Activated naive CD4-positive, alpha-beta T cell treated with anti-CD3 and anti-CD28 coated beads for 36 hours (primary cell): ENCODE measurements around the gene TAAR8. TPM values are rescaled to one million over a fixed set of nuclear protein-coding genes. Genes with fewer than 3 reads are reported as not detected.
A peak's percentile ranks its signal among the peaks of the same experiment; 100 is the strongest.

Source experiments
- CTCF ChIA-PET: fragments of 350-600 bp; sonication (Branson Sonifier 250); formaldehyde crosslinking; loops from one replicate; lab custom pipeline; 2021; ENCODE audit warnings: antibody characterized with exemption; lab: Charles Lee
- DNase-seq: peaks from one replicate; pipeline ENCODE4 v3.0.0-alpha.2; 2020
- H3K27ac Mint-ChIP-seq: one replicate; pipeline ENCODE4 v1.8.0; 2021; ENCODE audit warnings: mild to moderate bottlenecking, mixed read lengths
- H3K27me3 Mint-ChIP-seq: one replicate; pipeline ENCODE4 v1.8.0; 2021; ENCODE audit warnings: low read depth, mixed read lengths
- H3K36me3 Mint-ChIP-seq: one replicate; pipeline ENCODE4 v1.8.0; 2021; ENCODE audit warnings: low read depth, mixed read lengths
- H3K4me1 Mint-ChIP-seq: one replicate; pipeline ENCODE4 v1.8.0; 2021; ENCODE audit warnings: low read depth, mixed read lengths
- H3K4me3 Mint-ChIP-seq: one replicate; pipeline ENCODE4 v1.8.0; 2021; ENCODE audit warnings: mild to moderate bottlenecking, moderate library complexity, mixed read lengths
- H3K9me3 Mint-ChIP-seq: one replicate; pipeline ENCODE4 v1.8.0; 2021; ENCODE audit warnings: mixed read lengths
- intact Hi-C: fragments of 100-400 bp; cut with micrococcal nuclease; formaldehyde crosslinking; loops from one replicate; pipeline ENCODE4 v1.15.1; 2023
- total RNA-seq, 2 experiments: library from RNA; stranded (reverse); gene quantifications; one replicate each; pipeline ENCODE4 v1.2.3, GENCODE V29; 2021

TAAR8 gene, protein sequence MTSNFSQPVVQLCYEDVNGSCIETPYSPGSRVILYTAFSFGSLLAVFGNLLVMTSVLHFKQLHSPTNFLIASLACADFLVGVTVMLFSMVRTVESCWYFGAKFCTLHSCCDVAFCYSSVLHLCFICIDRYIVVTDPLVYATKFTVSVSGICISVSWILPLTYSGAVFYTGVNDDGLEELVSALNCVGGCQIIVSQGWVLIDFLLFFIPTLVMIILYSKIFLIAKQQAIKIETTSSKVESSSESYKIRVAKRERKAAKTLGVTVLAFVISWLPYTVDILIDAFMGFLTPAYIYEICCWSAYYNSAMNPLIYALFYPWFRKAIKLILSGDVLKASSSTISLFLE
- not detected for total RNA-seq

DNA sequence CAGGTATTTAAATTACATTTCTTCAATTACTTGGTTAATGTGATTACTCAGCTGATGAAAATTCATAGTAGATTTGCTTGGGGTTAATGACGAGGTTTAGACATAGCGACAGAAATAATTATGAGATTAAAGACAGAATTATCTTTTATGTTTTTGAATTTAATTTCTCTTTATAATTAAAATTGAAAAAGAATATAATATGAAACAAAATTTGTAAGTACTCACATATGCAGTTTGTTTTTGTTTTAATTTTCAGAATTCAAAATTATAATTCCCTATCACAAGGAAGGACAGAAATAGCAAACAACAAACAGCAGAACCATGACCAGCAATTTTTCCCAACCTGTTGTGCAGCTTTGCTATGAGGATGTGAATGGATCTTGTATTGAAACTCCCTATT, at the start of gene TAAR8:
Gene TAAR8 (plus strand): TSS at position 301 of the 400 bp plus-strand sequence. CDS start 21 bp downstream, at position 322.
- no peak for DNase-seq
- no peaks in the 10 kb centered on the region for H3K9me3 Mint-ChIP-seq
- H3K36me3 Mint-ChIP-seq, result no peaks in the 10 kb centered on the region
- CTCF ChIA-PET, result no interaction called here
- H3K4me3 Mint-ChIP-seq, result no peak within 1 kb of the TSS
- H3K4me1 Mint-ChIP-seq, result no peaks in the 10 kb centered on the region
- no peak within 1 kb of the TSS for H3K27ac Mint-ChIP-seq
- peaks cover 18% of the 10 kb centered on the region for H3K27me3 Mint-ChIP-seq
- intact Hi-C loops, result no loop called here

DNA sequence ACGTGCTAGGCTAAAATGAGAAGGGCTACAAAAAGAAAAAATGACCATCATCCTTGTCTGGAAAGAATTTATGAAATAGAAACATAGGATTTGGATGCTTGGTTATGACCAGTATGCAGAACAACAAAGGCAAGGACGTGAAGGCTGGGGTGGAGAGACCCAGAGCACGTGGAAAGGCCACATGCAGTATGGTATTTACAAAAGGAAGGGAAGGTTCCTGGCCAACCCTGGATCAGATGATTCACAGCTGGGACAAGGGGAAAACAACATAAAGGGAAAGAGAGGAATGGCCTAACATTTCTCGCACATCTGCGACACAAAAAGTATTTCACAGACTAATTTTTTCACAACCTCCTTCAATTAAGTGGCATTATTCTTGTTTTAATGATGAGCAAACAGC, 47.7 kb upstream of the TAAR8 start:
- Mint-ChIP-seq H3K9me3 (no peaks in the 10 kb centered on the region), H3K4me3 (no peak overlapping the region), H3K27me3 (no peaks in the 10 kb centered on the region), H3K4me1 (peaks cover 30% of the 10 kb centered on the region), H3K27ac (no peak overlapping the region), H3K36me3 (peaks cover 20% of the 10 kb centered on the region)
- no peak for DNase-seq
- CTCF ChIA-PET, result no interaction called here
- intact Hi-C loops, result no loop called here

DNA sequence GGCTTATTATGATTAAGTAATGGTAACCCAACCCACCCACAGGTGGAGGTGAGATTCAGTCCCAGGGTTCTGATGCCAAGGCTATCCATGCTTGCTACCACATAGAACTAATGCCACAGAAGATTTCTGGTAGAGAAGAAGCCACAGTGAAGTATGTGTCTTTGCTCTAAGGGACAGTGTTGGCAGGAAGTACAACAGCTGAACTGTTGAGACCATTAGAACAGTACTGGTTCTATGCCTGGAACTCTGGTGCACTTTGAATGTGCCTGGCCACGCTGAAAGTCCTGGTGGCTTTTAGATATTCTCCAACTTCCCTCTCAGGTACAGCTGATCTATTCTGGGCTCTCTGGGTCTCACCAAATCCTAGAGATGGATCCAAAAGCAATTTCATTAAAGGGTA, 47.3 kb upstream of the TAAR8 start:
- intact Hi-C loops, result no loop called here

DNA sequence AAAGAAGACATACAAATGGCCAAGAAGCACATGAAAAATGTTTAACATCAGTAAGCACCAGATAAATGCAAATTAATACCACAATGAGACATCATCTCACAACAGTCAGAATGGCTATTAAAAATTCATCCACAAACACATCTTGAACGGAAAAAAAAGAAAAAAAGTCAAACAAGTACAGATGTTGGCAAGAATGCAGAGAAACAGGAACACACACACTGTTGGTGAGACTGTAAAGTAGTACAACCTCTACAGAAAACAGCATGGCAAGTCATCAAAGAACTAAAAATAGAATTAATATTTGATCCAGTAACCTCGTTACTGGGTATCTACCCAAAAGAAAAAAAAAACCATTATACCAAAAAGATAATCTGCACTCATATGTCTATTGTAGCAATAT, 46.0 kb upstream of the TAAR8 start:
- Mint-ChIP-seq H3K36me3 (peaks cover 9% of the 10 kb centered on the region), H3K4me3 (no peak overlapping the region), H3K4me1 (peaks cover 37% of the 10 kb centered on the region), H3K27ac (no peak overlapping the region), H3K9me3 (no peaks in the 10 kb centered on the region), H3K27me3 (no peaks in the 10 kb centered on the region)
- intact Hi-C loops, result no loop called here
- no peak for DNase-seq
- CTCF ChIA-PET, result no interaction called here

More for the DNA sequence above, 47.3 kb upstream of the TAAR8 start:
- CTCF ChIA-PET, result no interaction called here
- Mint-ChIP-seq H3K4me1 (peaks cover 27% of the 10 kb centered on the region), H3K27ac (no peak overlapping the region), H3K36me3 (peaks cover 16% of the 10 kb centered on the region), H3K9me3 (no peaks in the 10 kb centered on the region), H3K27me3 (no peaks in the 10 kb centered on the region), H3K4me3 (no peak overlapping the region)
- no peak for DNase-seq

DNA sequence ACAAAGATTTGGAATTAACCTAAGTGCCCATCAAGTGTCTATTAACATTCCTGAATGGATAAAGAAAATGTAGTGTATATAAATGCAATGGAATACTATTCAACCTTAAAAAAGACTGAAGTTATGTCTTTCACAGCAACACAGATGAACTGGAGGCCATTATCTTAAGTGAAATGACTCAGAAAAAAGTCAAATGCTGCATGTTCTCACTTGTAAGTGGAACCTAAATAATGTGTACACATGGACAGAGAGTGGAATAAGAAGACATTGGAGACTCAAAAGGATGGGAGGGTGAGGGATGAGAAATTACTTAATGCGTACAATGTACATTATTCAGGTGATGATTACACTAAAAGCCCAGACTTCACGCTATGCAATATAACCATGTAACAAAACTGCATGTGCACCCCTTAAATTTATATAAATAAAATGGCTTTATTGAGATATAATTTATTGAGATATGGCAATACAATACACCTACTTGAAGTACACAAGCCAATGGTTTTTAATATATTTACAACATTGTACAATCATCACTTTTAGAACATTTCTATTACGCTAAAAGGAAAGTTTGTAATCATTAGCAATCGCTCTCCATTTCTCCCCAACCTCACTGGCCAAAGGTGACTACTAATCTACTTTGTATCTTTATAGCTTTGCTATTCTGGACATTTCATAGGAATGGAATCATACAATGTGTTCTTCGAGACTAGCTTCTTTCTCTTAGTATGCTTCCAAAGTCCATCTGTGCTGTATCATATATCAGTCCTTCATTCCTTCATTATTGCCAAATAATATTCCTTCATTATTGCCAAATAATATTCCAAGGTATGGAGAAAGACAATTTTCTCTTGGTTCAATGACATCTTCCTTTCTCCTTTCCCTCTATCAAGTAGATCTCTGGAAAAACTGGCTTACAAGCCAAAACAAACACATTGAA, 45.3 kb upstream of the TAAR8 start:
- H3K36me3 Mint-ChIP-seq, result peaks cover 3% of the 10 kb centered on the region
- DNase-seq, result no peak
- intact Hi-C loops, result no loop called here
- peaks cover 39% of the 10 kb centered on the region for H3K4me1 Mint-ChIP-seq
- H3K27me3 Mint-ChIP-seq, result no peaks in the 10 kb centered on the region
- H3K4me3 Mint-ChIP-seq, result no peak overlapping the region
- no peaks in the 10 kb centered on the region for H3K9me3 Mint-ChIP-seq
- H3K27ac Mint-ChIP-seq, result no peak overlapping the region
- CTCF ChIA-PET, result no interaction called here

DNA sequence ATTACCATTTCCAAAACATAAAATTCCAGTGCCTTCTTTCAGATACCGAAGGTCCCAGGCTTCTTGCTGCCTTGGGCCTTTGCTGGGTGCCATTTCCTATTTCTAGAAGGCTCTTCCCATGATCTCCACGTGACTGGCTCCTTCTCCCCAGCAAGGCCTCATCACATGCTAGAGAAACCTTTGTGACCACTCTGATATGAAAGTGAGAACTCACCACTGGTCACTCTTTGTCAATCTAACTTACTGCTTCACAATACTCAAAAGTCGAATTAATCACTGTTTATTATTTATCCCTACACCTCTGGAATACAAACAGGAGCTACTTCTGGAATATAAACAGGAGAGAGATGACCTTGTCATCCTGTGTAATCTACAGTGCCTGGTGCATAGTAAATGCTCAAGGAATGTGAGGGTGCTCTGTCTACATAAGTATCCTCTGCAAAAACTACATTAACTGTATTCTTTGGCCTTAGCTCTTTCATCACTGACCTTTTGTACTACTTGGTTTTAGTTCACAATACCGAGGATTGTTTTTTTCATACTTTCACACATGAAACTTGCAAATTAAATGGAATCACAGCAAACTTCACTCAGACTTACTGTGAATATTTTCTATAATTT, 41.2 kb upstream of the TAAR8 start:
- H3K27ac Mint-ChIP-seq, result no peak overlapping the region
- H3K4me3 Mint-ChIP-seq, result no peak overlapping the region
- no peak for DNase-seq
- no peaks in the 10 kb centered on the region for H3K27me3 Mint-ChIP-seq
- H3K4me1 Mint-ChIP-seq, result peaks cover 36% of the 10 kb centered on the region
- peaks cover 3% of the 10 kb centered on the region for H3K36me3 Mint-ChIP-seq
- H3K9me3 Mint-ChIP-seq, result no peaks in the 10 kb centered on the region
- intact Hi-C loops, result loop anchor here (5.0 kb wide), 1 partner anchor 1441 kb away; the partner anchor contains the start of gene TBPL1
- CTCF ChIA-PET, result no interaction called here

DNA sequence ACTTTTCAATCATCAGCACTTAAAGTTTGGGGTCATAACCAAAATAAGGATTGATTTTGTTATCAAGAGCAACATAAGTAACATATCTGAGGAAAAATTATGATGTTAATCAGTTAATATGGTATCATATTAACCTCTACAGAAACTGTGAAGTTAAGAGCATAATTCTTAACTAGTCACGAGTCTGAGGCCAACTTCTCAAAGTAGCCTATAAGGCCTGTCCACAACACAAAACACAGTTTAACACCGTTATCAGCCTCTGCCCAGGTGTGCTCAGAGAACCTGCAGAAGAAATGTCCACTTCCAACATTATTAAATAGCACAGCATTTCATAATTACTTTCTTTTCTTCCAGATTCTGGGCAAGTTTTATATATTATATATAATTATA, 40.6 kb upstream of the TAAR8 start:
- CTCF ChIA-PET, result no interaction called here

DNA sequence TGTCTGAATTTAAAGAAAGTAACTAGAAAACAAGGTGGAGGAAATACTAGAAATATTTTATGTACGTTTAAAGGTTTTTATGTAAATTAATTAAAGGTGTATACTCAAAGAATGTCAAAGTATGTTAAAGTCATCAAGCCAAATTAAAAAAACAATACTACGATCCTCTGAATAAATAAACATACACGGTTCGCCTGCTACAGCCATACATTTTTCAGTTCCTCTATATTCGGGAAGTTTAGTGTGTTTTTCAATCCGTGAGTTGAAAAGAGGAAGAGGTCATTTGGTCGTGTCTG, 40.2 kb upstream of the TAAR8 start:
- Mint-ChIP-seq H3K9me3 (no peaks in the 10 kb centered on the region), H3K4me1 (peaks cover 29% of the 10 kb centered on the region), H3K27ac (no peak overlapping the region), H3K27me3 (no peaks in the 10 kb centered on the region), H3K4me3 (peak overlapping the region; percentile 78), H3K36me3 (peaks cover 3% of the 10 kb centered on the region)
- CTCF ChIA-PET, result interaction anchor here (1.5 kb wide), 1 partner anchor 28 kb away, joined by 6 read pairs; no protein-coding TSS in a partner anchor
- DNase-seq, result no peak
- intact Hi-C loops, result loop anchor here (1.0 to 5.0 kb wide), 3 partner anchors 16 to 1440 kb away; partner anchors contain the start of gene TBPL1

More for the DNA sequence above, 40.6 kb upstream of the TAAR8 start:
- Mint-ChIP-seq H3K4me3 (peak overlapping the region; percentile 78), H3K27me3 (no peaks in the 10 kb centered on the region), H3K4me1 (peaks cover 31% of the 10 kb centered on the region), H3K9me3 (no peaks in the 10 kb centered on the region), H3K27ac (no peak overlapping the region), H3K36me3 (peaks cover 3% of the 10 kb centered on the region)
- DNase-seq, result no peak
- intact Hi-C loops, result loop anchor here (1.0 to 5.0 kb wide), 3 partner anchors 16 to 1440 kb away; partner anchors contain the start of gene TBPL1

DNA sequence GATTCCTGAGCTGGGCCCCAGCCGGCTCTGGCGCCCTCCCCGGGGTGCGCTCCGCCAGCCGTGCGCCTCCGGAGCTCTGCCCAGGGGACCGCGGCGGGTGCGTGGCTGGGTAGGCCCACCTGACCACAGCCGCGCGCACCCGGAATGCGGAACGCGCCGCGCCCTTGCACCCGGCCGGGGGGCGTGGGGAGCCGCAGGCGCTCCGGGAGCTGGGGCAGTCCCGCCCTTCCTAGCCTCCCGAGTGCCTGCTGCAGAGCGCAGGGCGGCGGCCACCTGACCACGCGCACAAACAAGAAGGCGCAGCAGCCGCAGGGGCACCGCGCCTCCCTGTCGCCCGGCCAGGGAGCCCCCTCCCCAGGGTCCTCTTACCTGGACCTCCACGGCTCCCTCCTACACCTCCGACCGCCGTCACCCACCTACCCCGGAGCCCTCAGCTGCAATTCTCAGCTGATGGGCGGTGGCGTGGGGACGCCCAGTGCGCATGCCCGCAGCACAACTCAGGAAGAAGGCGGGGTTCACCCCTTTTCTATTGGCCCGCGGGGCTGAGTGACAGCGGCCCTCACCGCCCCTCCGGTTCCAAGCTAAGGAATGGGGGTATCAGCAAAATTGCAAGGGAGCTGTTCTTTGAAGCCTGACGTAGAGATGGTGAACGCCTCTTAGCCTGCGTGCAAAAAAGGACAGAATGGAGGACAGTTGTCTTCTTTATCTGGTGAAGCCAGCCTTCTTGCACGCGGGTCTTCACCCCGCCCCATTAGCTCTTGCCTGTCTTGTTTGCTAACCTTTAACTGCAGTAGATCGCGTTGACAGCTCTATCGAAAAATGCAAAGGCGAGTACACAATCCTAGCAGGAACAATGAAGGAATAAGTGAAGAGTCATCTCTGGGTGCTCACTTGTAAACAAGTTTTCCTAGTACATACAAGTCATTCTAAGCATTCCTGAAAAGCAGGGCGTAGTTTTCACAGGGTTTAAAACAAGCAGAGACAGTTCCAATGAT, 39.5 kb upstream of the TAAR8 start, which contains the start of gene STX7:
Gene STX7 (minus strand): TSS at position 479 of the 995 bp plus-strand sequence. CDS start 9,586 bp downstream, outside the sequence.
- Mint-ChIP-seq H3K27ac (no peak within 1 kb of the TSS), H3K27me3 (no peaks in the 10 kb centered on the region), H3K4me3 (peak within 1 kb of the TSS; percentile 95), H3K36me3 (peaks cover 2% of the 10 kb centered on the region), H3K4me1 (peaks cover 26% of the 10 kb centered on the region), H3K9me3 (no peaks in the 10 kb centered on the region)
- intact Hi-C loops, result loop anchor here (1.0 to 5.0 kb wide), 4 partner anchors 17 to 1439 kb away; partner anchors contain the start of genes RPS12 and TBPL1
- CTCF ChIA-PET, result interaction anchor here (0.6 to 1.5 kb wide), 4 partner anchors 29 to 285 kb away, joined by 4 to 7 read pairs (median 6); partner anchors contain the start of gene SLC18B1
- DNase-seq, result peak; percentile 83

DNA sequence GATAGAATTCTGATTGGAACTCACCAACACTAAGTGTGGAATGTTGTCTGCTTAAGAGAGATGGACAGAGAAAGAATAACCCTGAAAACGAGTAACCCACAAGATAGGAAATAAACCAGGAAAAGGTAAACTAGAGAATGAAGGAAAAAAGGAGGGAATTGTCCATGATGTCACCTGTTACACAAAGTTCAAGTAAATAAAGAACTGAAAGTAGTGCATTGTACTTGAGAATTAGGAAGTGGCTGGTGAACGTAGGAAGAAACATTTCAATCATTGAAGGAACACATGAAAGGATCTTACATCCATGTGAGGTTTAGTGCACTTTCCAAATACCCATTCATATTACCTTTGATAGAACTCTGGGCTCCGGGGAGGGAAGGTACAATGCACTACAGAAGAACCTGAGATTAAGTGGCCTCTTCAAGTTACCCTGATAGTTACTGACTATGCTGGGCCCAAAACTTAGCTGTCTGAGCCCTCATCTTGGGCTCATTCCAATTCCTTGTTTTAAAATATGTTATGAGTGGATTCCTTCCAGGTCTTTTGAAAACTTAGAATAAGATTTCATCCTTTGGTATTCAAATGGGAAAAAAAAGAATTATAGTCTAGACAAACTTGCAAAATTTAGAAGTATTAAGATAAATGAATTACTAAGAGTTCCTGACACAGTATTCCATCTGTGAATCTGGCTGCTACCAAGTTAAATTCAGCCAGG, 38.5 kb upstream of the TAAR8 start:
- intact Hi-C loops, result loop anchor here (1.0 to 5.0 kb wide), 3 partner anchors 251 to 1438 kb away; partner anchors contain the start of genes RPS12 and TBPL1
- Mint-ChIP-seq H3K27ac (no peak overlapping the region), H3K4me1 (peaks cover 22% of the 10 kb centered on the region), H3K9me3 (no peaks in the 10 kb centered on the region), H3K4me3 (peak overlapping the region; percentile 95), H3K27me3 (peaks cover 2% of the 10 kb centered on the region), H3K36me3 (no peaks in the 10 kb centered on the region)
- CTCF ChIA-PET, result interaction anchor here (0.6 to 1.5 kb wide), 5 partner anchors 17 to 284 kb away, joined by 4 to 7 read pairs (median 5); partner anchors contain the start of gene SLC18B1
- no peak for DNase-seq
